ENCODE results near the gene VSIG8.

DNA sequence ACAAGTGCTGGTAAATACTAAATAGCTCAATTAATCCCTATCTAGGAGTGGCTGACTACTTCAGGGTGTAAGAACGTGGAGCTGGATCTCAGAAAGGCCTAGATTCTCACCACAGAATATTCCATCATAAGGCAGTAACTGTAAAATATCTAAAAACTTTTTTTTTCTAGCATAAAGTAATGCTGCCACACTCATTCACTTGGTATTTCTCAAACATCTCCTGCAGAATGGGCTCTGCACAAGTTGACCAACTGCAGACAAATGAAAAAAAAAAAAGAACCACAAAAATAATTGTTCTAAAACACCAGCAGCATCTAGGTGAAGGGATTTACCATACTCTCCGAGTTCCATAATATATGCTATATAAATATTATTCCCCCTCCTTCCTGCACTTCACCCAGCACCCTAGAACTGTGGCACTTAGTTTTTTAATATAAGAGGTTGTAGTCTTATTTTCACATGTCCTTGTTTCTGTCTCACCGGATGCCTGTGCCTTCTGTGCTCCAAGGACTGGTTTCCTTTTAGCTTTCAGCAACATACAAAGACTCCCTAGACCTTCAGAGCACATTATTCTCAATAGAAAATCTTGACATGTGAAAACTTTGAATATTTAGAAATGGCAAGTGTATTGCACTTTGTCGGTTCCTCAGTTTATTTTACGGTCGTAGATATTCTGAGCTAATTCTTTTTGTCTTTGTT, 8.9 kb downstream of the VSIG8 start:
- no peak for TF ChIP-seq POLR2A (IDR thresholded peaks at IDR 0.05)
- no peak for TF ChIP-seq CTCF (IDR thresholded peaks at IDR 0.05)
- TF ChIP-seq EP300 (IDR thresholded peaks at IDR 0.05): no peak

Measured in ovary (tissue), 3 donors.